Measurements from ENCODE around the gene CHRM4. TPM values are rescaled to one million over a fixed set of nuclear protein-coding genes. Genes with fewer than 3 reads are reported as not detected.

CHRM4 gene
- total RNA-seq, 1 experiment from 2014 or later: 0.27 TPM

DNA sequence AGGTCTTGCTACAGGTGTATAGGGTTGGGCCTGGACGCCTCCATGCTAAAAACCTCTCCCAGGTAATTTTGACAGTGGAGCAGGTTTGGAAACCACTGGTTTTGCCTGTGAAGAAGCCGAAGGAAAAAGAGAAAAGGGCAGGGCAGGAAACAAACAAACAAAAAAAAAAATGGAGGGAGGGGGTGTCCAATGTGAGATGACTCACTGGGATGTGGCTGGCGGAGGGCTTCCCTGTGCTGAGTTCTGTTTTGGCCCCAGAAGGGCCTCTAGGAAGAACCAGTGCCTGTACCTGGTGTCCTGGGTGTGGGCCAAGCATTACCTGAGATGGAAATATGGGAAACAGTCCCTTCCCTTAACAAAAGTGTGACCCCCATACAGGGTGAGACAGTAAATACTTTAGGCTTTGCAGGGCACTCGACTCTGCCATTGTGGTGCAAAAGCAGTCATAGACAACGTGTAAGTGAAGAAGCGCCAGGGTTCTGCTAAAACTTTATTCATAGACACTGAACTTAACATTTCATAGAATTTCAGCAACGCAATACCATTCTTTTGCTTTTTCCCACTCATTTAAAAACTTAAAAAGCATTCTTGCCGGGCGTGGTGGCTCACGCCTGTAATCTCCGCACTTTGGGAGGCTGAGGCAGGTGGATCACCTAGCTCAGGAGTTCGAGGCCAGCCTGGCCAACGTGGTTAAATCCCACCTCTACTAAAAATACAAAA, 53.8 kb downstream of the CHRM4 start:
- Mint-ChIP-seq H3K27me3 (ENCODE audit: insufficient read depth, unreplicated experiment) (no peaks in the 10 kb centered on the region), H3K4me3 (ENCODE audit: unreplicated experiment) (no peak overlapping the region), H3K36me3 (ENCODE audit: insufficient read depth, unreplicated experiment) (no peaks in the 10 kb centered on the region), H3K4me1 (ENCODE audit: low read depth, unreplicated experiment) (no peaks in the 10 kb centered on the region), H3K27ac (ENCODE audit: unreplicated experiment) (no peak overlapping the region), H3K9me3 (ENCODE audit: unreplicated experiment) (no peaks in the 10 kb centered on the region)
- TF ChIP-seq, protein P1, sequence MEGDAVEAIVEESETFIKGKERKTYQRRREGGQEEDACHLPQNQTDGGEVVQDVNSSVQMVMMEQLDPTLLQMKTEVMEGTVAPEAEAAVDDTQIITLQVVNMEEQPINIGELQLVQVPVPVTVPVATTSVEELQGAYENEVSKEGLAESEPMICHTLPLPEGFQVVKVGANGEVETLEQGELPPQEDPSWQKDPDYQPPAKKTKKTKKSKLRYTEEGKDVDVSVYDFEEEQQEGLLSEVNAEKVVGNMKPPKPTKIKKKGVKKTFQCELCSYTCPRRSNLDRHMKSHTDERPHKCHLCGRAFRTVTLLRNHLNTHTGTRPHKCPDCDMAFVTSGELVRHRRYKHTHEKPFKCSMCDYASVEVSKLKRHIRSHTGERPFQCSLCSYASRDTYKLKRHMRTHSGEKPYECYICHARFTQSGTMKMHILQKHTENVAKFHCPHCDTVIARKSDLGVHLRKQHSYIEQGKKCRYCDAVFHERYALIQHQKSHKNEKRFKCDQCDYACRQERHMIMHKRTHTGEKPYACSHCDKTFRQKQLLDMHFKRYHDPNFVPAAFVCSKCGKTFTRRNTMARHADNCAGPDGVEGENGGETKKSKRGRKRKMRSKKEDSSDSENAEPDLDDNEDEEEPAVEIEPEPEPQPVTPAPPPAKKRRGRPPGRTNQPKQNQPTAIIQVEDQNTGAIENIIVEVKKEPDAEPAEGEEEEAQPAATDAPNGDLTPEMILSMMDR (IDR thresholded peaks at IDR 0.05; ENCODE audit: insufficient read depth in 1 of 2, low read depth in 1 of 2, low read length in 1 of 2, severe bottlenecking in 1 of 2, unreplicated experiment in 1 of 2): no peak
- intact Hi-C loops (cut with micrococcal nuclease; ENCODE audit: unreplicated experiment): no loop called here
- no TSS peak for BruUV-seq (replicated peaks)
- DNase-seq: no peak
- Histone ChIP-seq H3K4me1 (peaks cover 10% of the 10 kb centered on the region), H3K9me3 (no peaks in the 10 kb centered on the region), H3K36me3 (ENCODE audit: control insufficient read depth, insufficient read depth, low read length) (no peaks in the 10 kb centered on the region), H3K4me3 (ENCODE audit: low read depth, low read length) (no peak overlapping the region), H3K27me3 (replicated peaks; ENCODE audit: control insufficient read depth, insufficient read depth, low read length) (peaks cover 3% of the 10 kb centered on the region)
- ChIA-PET CTCF (no interaction called here), POLR2A (no interaction called here)

DNA sequence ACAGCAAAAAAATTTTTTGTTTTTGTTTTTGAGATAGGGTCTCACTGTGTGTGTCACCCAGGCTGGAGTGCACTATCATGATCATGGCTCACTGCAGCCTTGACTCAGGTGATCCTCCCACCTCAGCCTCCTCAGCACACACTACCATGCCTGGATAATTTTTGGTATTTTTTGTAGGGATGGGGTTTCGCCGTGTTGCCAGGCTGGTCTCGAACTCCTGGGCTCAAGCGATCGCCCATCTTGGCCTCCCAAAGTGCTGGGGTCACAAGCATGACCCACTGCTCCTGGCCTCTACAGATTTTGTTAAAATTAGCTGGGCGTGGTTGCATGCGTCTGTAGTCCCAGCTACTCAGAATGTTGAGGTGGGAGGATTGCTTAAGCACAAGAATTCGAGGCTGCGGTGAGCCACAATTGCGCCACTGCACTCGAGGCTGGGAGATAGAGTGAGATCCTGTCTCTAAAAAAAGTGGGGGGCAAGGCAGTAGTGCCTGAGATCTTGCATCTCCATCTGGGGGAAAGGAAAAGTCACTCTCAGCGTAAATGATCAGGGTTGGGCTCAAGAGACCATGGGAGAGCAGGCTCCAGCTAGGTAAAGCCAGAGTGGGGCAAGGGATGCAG, 54.9 kb downstream of the CHRM4 start:
- TF ChIP-seq, protein P1 (IDR thresholded peaks at IDR 0.05; ENCODE audit: insufficient read depth in 1 of 2, low read depth in 1 of 2, low read length in 1 of 2, severe bottlenecking in 1 of 2, unreplicated experiment in 1 of 2): no peak
- Mint-ChIP-seq H3K4me3 (ENCODE audit: unreplicated experiment) (no peak overlapping the region), H3K36me3 (ENCODE audit: insufficient read depth, unreplicated experiment) (no peaks in the 10 kb centered on the region), H3K4me1 (ENCODE audit: low read depth, unreplicated experiment) (no peaks in the 10 kb centered on the region), H3K27me3 (ENCODE audit: insufficient read depth, unreplicated experiment) (peaks cover 2% of the 10 kb centered on the region), H3K9me3 (ENCODE audit: unreplicated experiment) (no peaks in the 10 kb centered on the region), H3K27ac (ENCODE audit: unreplicated experiment) (no peak overlapping the region)
- DNase-seq: no peak
- Histone ChIP-seq H3K9me3 (no peaks in the 10 kb centered on the region), H3K36me3 (ENCODE audit: control insufficient read depth, insufficient read depth, low read length) (no peaks in the 10 kb centered on the region), H3K4me1 (peaks cover 10% of the 10 kb centered on the region), H3K4me3 (ENCODE audit: low read depth, low read length) (no peak overlapping the region), H3K27me3 (replicated peaks; ENCODE audit: control insufficient read depth, insufficient read depth, low read length) (peaks cover 4% of the 10 kb centered on the region)
- CTCF ChIA-PET: interaction anchor here (0.7 kb wide), 1 partner anchor 135 kb away, joined by 3 read pairs; no protein-coding TSS in a partner anchor
- intact Hi-C loops (cut with micrococcal nuclease; ENCODE audit: unreplicated experiment): no loop called here
- BruUV-seq (replicated peaks): no TSS peak
- POLR2A ChIA-PET: no interaction called here

DNA sequence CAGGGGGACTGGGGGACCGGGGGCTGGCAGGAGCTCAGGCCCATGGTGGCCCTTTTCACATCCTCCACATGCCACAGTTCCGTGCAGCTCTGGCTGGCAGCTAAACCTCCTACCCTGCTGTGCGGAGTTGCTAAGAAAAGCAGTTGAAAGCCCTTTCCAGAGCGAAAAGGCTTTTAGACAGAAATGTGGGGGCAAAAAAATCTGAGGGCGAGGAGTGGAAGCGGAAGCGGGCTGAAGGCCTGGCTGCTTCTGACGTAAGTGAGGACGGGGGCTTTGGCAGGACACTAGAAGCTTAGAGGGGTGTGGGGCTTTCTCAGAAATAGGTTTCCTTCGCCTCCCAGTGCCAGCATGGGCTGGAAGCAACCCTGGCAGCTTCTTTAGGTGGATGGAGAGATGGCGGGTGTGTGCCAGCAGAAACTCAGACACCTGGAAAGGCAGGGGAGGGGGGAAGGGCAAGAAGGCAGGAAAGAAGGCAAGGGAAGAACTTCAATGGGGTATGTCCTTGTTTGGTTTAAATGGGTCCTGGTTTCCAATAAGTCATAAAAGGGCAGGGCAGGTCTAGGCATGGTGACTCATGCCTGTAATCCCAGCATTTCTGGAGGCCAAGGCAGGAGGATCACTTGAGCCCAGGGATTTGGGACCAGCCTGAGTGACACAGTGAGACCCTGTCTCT, 55.5 kb downstream of the CHRM4 start:
- H3K27me3 ChIP-seq (replicated peaks; ENCODE audit: control insufficient read depth, insufficient read depth, low read length): peaks cover 4% of the 10 kb centered on the region
- no peaks in the 10 kb centered on the region for H3K9me3 ChIP-seq
- no peaks in the 10 kb centered on the region for H3K4me1 Mint-ChIP-seq (ENCODE audit: low read depth, unreplicated experiment)
- no peaks in the 10 kb centered on the region for H3K9me3 Mint-ChIP-seq (ENCODE audit: unreplicated experiment)
- POLR2A ChIA-PET: no interaction called here
- TF ChIP-seq, protein P1 (IDR thresholded peaks at IDR 0.05; ENCODE audit: insufficient read depth in 1 of 2, low read depth in 1 of 2, low read length in 1 of 2, severe bottlenecking in 1 of 2, unreplicated experiment in 1 of 2): no peak
- H3K36me3 Mint-ChIP-seq (ENCODE audit: insufficient read depth, unreplicated experiment): no peaks in the 10 kb centered on the region
- H3K4me3 Mint-ChIP-seq (ENCODE audit: unreplicated experiment): no peak overlapping the region
- H3K4me3 ChIP-seq (ENCODE audit: low read depth, low read length): no peak overlapping the region
- no peaks in the 10 kb centered on the region for H3K36me3 ChIP-seq (ENCODE audit: control insufficient read depth, insufficient read depth, low read length)
- no peak overlapping the region for H3K27ac Mint-ChIP-seq (ENCODE audit: unreplicated experiment)
- BruUV-seq (replicated peaks): no TSS peak
- CTCF ChIA-PET: interaction anchor here (0.6 to 0.7 kb wide), 2 partner anchors 90 to 125 kb away, joined by 3 to 4 read pairs; no protein-coding TSS in a partner anchor
- peaks cover 6% of the 10 kb centered on the region for H3K27me3 Mint-ChIP-seq (ENCODE audit: insufficient read depth, unreplicated experiment)
- intact Hi-C loops (cut with micrococcal nuclease; ENCODE audit: unreplicated experiment): no loop called here
- DNase-seq: no peak
- H3K4me1 ChIP-seq: peaks cover 10% of the 10 kb centered on the region

Data from Caco-2 (cell line).